Stimulated activated naive B cell treated with anti-CD40 and anti-IgM and Interleukin-4, amounts not matched to agents 10 μg/mL and 1 μg/mL and 100 μg/mL, for 72 hours (primary cell): Measurements from ENCODE around the gene KCTD18.
A peak's percentile ranks its signal among the peaks of the same experiment; 100 is the strongest.

Experiments used
- ATAC-seq, 2 donors: fragments of 150-1000 bp; cut with Tn5 transposase; replicated peaks; 2 replicates each; pipeline ENCODE4 v1.10.0; 2021; ENCODE audit warnings: moderate library complexity in 1 of 2
- DNase-seq: peaks from one replicate; pipeline ENCODE4 v3.0.0; 2021
- H3K27ac Mint-ChIP-seq: one replicate; pipeline ENCODE4 v1.8.0; 2022; ENCODE audit warnings: mild to moderate bottlenecking, mixed read lengths
- H3K27me3 Mint-ChIP-seq, 2 donors: one replicate each; pipeline ENCODE4 v1.8.0; 2022; ENCODE audit warnings: mixed read lengths in 2 of 2
- H3K36me3 Mint-ChIP-seq, 2 donors: one replicate each; pipeline ENCODE4 v1.8.0; 2022; ENCODE audit warnings: mixed read lengths in 2 of 2, mild to moderate bottlenecking in 1 of 2
- H3K4me1 Mint-ChIP-seq, 2 donors: one replicate each; pipeline ENCODE4 v1.8.0; 2022; ENCODE audit warnings: mixed read lengths in 2 of 2, mild to moderate bottlenecking in 1 of 2
- H3K4me3 Mint-ChIP-seq, 2 donors: one replicate each; pipeline ENCODE4 v1.8.0; 2022; ENCODE audit warnings: mild to moderate bottlenecking in 2 of 2, mixed read lengths in 2 of 2, moderate library complexity in 1 of 2
- H3K9me3 Mint-ChIP-seq, 2 donors: one replicate each; pipeline ENCODE4 v1.8.0; 2022; ENCODE audit warnings: mixed read lengths in 2 of 2, mild to moderate bottlenecking in 1 of 2

Gene KCTD18

DNA sequence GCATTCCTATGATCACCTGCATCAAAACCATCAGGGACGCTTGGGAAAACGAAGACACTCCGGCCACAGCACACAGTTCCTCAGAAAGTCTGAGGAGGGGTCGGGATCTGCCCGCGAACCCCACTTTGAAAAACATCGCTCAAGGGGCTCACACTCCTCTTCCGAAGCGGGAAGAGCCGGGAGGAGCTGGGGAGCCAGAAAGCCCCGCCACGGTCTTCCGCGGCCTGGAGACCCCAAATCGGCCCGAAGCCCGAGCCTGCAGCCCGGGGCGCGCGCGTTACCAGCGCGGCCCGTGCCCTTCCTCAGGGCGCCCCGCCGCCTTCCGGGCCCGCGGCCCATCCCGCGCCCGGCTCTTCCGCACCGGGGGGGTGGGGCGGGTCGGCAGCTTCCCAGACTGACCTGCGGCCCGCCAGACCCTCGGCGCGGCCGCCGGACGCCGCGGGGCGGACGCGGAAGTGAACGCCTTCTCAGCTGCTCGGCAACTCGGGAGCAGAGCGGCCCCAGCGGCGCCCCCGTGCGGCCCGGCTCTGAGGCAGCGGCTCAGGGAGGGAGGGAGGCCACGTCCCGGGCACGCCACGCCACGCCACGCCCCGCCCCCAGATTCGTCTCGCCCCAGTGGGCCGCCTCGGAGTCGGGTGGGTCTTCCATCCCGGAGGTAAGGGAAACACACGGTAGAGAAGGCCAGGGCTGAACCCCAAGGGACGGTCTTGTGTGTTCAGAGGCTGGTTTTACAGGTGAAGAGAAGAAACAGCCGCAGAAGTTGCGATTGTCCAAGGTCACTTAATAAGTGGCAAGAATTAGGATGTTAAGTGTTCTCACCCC is at the start of gene KCTD18:
Gene KCTD18 (minus strand): TSS at position 457 of the 822 bp plus-strand sequence. CDS start 3,052 bp downstream, outside the sequence.
- Mint-ChIP-seq H3K27ac (peak within 1 kb of the TSS; percentile 87), H3K27me3 (peaks cover 0 to 4% of the 10 kb centered on the region in 2 donors), H3K4me3 (peak within 1 kb of the TSS; percentile 93 to 94), H3K36me3 (peaks cover 0 to 11% of the 10 kb centered on the region in 2 donors), H3K4me1 (peaks cover 9 to 15% of the 10 kb centered on the region in 2 donors), H3K9me3 (no peaks in the 10 kb centered on the region)
- DNase-seq = peak; percentile 91
- ATAC-seq = peak; percentile 98 to 99

GRCh38 chr2:200540793-200541192 is 30.9 kb upstream of the KCTD18 start:
- H3K36me3 Mint-ChIP-seq = peaks cover 14 to 22% of the 10 kb centered on the region in 2 donors
- no peak for DNase-seq

DNA sequence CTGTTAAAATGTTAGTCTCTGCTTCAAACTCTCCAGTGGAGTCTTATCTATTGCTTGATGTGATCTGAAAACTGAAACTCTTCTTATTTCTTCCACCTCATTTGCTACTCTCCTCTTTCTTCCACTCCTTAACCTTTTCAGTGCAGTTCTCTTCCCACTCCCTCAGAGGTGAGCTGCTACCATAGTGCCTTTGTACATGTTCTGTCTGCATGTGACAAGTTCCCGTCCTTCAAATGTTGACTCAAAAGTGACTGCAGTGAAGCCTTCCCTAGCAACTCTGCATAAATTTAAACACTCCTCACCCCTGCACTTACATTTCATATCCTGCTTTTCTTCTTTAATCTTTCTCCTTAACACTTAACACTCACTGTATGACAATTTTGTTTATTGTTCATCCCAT is 28.3 kb upstream of the KCTD18 start:
- DNase-seq (no peak), ATAC-seq (no peak)
- H3K4me3 Mint-ChIP-seq = no peak overlapping the region
- no peaks in the 10 kb centered on the region for H3K27me3 Mint-ChIP-seq
- peaks cover 0 to 4% of the 10 kb centered on the region in 2 donors for H3K9me3 Mint-ChIP-seq
- H3K36me3 Mint-ChIP-seq = peaks cover 14 to 16% of the 10 kb centered on the region in 2 donors
- no peaks in the 10 kb centered on the region for H3K4me1 Mint-ChIP-seq
- H3K27ac Mint-ChIP-seq = no peak overlapping the region

More at GRCh38 chr2:200540793-200541192, 30.9 kb upstream of the KCTD18 start:
- no peaks in the 10 kb centered on the region for H3K27me3 Mint-ChIP-seq
- no peak overlapping the region for H3K27ac Mint-ChIP-seq
- no peak overlapping the region for H3K4me3 Mint-ChIP-seq
- ATAC-seq = no peak
- H3K9me3 Mint-ChIP-seq = peaks cover 0 to 4% of the 10 kb centered on the region in 2 donors
- no peaks in the 10 kb centered on the region for H3K4me1 Mint-ChIP-seq

DNA sequence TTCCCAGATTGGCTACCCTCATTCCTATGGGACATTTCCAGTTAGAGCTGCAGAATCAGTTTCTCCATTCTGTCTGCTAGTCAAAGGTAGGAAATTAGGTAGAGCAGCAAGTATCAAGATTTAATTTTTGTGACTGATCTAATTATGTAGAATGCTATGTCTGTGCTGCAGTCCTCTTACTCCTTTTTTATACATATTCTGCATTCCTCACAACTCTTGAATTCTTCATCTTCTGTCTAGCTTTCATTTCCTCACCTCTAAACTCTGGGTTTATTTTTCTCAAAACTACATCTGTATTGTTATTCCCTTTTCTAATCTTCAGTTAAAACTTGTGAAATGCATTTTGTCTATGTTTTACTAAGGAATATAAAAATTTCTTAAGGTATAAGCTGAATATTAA is 24.7 kb upstream of the KCTD18 start:
- ATAC-seq (no peak), DNase-seq (no peak)
- Mint-ChIP-seq H3K4me3 (no peak overlapping the region), H3K4me1 (no peaks in the 10 kb centered on the region), H3K27me3 (no peaks in the 10 kb centered on the region), H3K36me3 (peaks cover under 1% of the 10 kb centered on the region in 2 donors), H3K9me3 (no peaks in the 10 kb centered on the region), H3K27ac (no peak overlapping the region)

DNA sequence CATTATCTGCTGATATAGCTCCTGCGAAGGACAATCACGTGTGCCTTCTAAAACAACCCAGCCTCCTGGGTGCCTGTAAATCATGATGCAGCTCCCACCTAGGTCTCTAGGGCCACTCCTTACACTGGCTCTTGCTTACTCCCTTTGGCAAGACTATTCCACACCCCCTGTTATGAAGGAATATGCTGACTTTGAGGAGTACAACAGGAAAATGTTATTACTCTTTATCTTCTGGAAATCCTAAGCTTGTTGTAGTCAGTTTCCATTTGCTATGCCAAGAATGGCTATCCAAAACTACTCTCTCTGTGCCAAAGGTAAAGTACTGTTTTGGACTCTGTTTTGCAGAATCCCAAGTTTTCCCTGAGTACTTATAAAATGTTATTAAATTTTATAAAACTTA is 23.9 kb upstream of the KCTD18 start:
- ATAC-seq (no peak), DNase-seq (no peak)
- H3K36me3 Mint-ChIP-seq = no peaks in the 10 kb centered on the region
- no peak overlapping the region for H3K27ac Mint-ChIP-seq
- H3K4me1 Mint-ChIP-seq = no peaks in the 10 kb centered on the region
- no peaks in the 10 kb centered on the region for H3K27me3 Mint-ChIP-seq
- no peaks in the 10 kb centered on the region for H3K9me3 Mint-ChIP-seq
- H3K4me3 Mint-ChIP-seq = no peak overlapping the region

- Mint-ChIP-seq H3K27me3 (no peaks in the 10 kb centered on the region), H3K4me1 (peaks cover 5 to 9% of the 10 kb centered on the region in 2 donors), H3K9me3 (no peaks in the 10 kb centered on the region), H3K36me3 (no peaks in the 10 kb centered on the region), H3K27ac (no peak overlapping the region), H3K4me3 (no peak overlapping the region)
- DNase-seq = no peak
- no peak for ATAC-seq
These were observed 18.4 kb upstream of the KCTD18 start for GRCh38 chr2:200528228-200528627.

GRCh38 chr2:200525882-200526651 is 16.2 kb upstream of the KCTD18 start, which contains the start of gene SGO2:
Gene SGO2 (plus strand): TSS chr2:200526207. CDS start chr2:200532976, 6,769 bp downstream.
- peaks cover 5 to 9% of the 10 kb centered on the region in 2 donors for H3K4me1 Mint-ChIP-seq
- no peaks in the 10 kb centered on the region for H3K27me3 Mint-ChIP-seq
- peak within 1 kb of the TSS; percentile 91 for H3K27ac Mint-ChIP-seq
- DNase-seq = peak; percentile 95
- no peaks in the 10 kb centered on the region for H3K36me3 Mint-ChIP-seq
- H3K4me3 Mint-ChIP-seq = peak within 1 kb of the TSS; percentile 85 to 89
- no peaks in the 10 kb centered on the region for H3K9me3 Mint-ChIP-seq
- ATAC-seq = peak; percentile 100

DNA sequence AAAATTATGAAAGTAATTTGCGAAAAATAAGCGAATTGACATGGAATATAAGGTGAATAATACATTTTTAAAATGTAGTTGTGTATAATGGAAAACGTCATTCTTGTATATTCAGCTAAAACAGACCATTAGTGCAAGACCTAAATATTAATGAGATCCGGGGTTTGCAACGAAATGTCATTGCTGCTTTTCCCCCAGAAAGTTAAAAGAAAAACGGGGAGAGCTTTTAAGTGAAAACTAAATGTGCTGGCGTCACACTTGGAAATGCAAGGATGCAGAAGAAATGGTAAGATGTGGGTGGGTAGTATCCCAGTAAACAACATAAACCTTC is 15.6 kb upstream of the KCTD18 start:
- no peaks in the 10 kb centered on the region for H3K36me3 Mint-ChIP-seq
- no peaks in the 10 kb centered on the region for H3K9me3 Mint-ChIP-seq
- peaks cover 5 to 9% of the 10 kb centered on the region in 2 donors for H3K4me1 Mint-ChIP-seq
- no peaks in the 10 kb centered on the region for H3K27me3 Mint-ChIP-seq
- no peak for DNase-seq
- H3K4me3 Mint-ChIP-seq = peak overlapping the region; percentile 85 to 89
- no peak for ATAC-seq
- no peak overlapping the region for H3K27ac Mint-ChIP-seq

DNA sequence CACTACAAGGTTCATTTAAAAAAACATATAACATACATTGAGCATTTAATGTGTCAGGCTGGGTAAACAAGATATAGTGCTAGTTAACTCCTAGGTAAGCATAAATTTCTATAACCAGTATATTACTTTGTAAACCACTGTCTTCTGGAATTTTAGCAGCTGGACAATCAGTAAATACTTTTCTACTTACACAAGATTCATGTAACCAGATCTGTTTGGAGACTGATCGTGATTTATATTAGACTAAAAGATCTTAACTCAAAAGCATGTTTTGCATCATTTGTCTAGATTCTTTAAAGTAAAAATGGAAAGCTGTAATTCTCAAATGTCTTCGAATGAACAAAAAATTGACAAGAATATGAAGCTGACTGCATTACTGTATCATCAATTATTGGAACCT is 15.2 kb upstream of the KCTD18 start:
- no peak for DNase-seq
- H3K4me3 Mint-ChIP-seq = no peak overlapping the region
- H3K27me3 Mint-ChIP-seq = no peaks in the 10 kb centered on the region
- H3K9me3 Mint-ChIP-seq = no peaks in the 10 kb centered on the region
- H3K36me3 Mint-ChIP-seq = no peaks in the 10 kb centered on the region
- H3K4me1 Mint-ChIP-seq = peaks cover 5 to 9% of the 10 kb centered on the region in 2 donors
- no peak overlapping the region for H3K27ac Mint-ChIP-seq
- no peak for ATAC-seq

DNA sequence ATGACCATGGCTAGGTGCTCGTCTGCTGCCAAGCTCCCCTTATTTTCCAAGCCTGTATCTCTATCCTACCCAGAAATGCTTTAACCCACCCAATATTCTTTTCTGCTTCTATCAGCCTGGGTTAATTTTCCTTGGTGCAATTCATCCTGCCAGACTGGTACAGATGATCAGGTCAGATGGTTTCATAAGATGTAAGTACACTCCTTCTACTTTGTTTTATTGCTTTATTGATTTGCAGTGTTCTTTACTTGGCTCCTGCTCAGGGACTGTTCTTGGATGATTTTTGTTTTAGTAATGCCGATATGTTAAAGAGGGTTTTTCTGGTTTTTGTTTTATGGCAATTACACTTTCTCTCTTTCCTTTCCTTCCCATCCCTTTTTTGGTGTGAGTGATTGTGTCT is 13.7 kb upstream of the KCTD18 start:
- H3K4me1 Mint-ChIP-seq = peaks cover 5 to 9% of the 10 kb centered on the region in 2 donors
- no peak overlapping the region for H3K4me3 Mint-ChIP-seq
- no peaks in the 10 kb centered on the region for H3K36me3 Mint-ChIP-seq
- no peaks in the 10 kb centered on the region for H3K9me3 Mint-ChIP-seq
- H3K27ac Mint-ChIP-seq = no peak overlapping the region
- no peaks in the 10 kb centered on the region for H3K27me3 Mint-ChIP-seq
- no peak for ATAC-seq
- DNase-seq = no peak

GRCh38 chr2:200523158-200523557 is 13.3 kb upstream of the KCTD18 start:
- H3K27ac Mint-ChIP-seq = no peak overlapping the region
- H3K36me3 Mint-ChIP-seq = no peaks in the 10 kb centered on the region
- ATAC-seq (no peak), DNase-seq (no peak)
- H3K4me1 Mint-ChIP-seq = peaks cover 5 to 9% of the 10 kb centered on the region in 2 donors
- H3K4me3 Mint-ChIP-seq = no peak overlapping the region
- no peaks in the 10 kb centered on the region for H3K9me3 Mint-ChIP-seq
- H3K27me3 Mint-ChIP-seq = no peaks in the 10 kb centered on the region

DNA sequence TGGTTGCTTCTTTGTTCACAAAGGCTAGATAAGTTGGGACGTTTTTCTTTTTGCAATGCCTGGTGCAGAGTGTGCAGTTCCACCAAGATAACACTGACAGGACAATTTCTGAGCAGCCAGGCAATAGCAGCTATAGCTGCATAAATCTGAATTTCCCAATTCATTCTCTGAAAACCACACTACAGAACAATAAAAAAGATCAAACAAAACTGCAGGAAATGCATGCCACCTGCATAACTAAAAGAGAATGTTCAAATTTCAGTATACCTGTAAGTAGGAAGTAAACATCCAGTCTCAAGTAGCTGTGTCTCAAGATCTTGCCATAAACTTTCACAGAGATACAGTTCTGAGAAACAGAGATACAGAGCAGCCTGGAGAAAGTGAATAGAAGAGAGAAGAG is 5.3 kb upstream of the KCTD18 start:
- ATAC-seq (no peak), DNase-seq (no peak)
- Mint-ChIP-seq H3K9me3 (peaks cover 0 to 1% of the 10 kb centered on the region in 2 donors), H3K4me3 (no peak overlapping the region), H3K36me3 (no peaks in the 10 kb centered on the region), H3K27ac (no peak overlapping the region), H3K4me1 (no peaks in the 10 kb centered on the region), H3K27me3 (peaks cover 0 to 7% of the 10 kb centered on the region in 2 donors)

GRCh38 chr2:200509235-200509611 is 645 bp downstream of the KCTD18 start:
- DNase-seq (no peak), ATAC-seq (no peak)
- Mint-ChIP-seq H3K27me3 (peaks cover 0 to under 1% of the 10 kb centered on the region in 2 donors), H3K4me3 (peak overlapping the region; percentile 93 to 94), H3K4me1 (peaks cover 9 to 15% of the 10 kb centered on the region in 2 donors), H3K36me3 (peaks cover 0 to 11% of the 10 kb centered on the region in 2 donors), H3K9me3 (no peaks in the 10 kb centered on the region), H3K27ac (peak overlapping the region; percentile 87)

- no peak overlapping the region for H3K27ac Mint-ChIP-seq
These were observed 2.7 kb downstream of the KCTD18 start for GRCh38 chr2:200507179-200507578.

More at GRCh38 chr2:200507179-200507578, 2.7 kb downstream of the KCTD18 start:
- no peak overlapping the region for H3K4me3 Mint-ChIP-seq
- no peak for DNase-seq
- H3K4me1 Mint-ChIP-seq = peaks cover 11 to 15% of the 10 kb centered on the region in 2 donors
- peaks cover 0 to 3% of the 10 kb centered on the region in 2 donors for H3K9me3 Mint-ChIP-seq
- ATAC-seq = no peak
- peaks cover 4 to 23% of the 10 kb centered on the region in 2 donors for H3K36me3 Mint-ChIP-seq
- H3K27me3 Mint-ChIP-seq = no peaks in the 10 kb centered on the region
